ENCODE results near the gene SH2D3A. TPM values are rescaled to one million over a fixed set of nuclear protein-coding genes. Genes with fewer than 3 reads are reported as not detected.

Gene SH2D3A
- total and polyA plus RNA-seq, 2 of the 4 experiments (the other 2 are of a cell fraction): under 0.01 to 0.09 TPM

GRCh38 chr19:6800991-6801484, 33.8 kb upstream of the SH2D3A start:
- Histone ChIP-seq H3K18ac (ENCODE audit: low read depth, low read length) (no peak overlapping the region), H3K27ac (ENCODE audit: insufficient read depth, low read length) (no peak overlapping the region), H3K9me3 (ENCODE audit: control insufficient read depth, insufficient read depth, low read length) (peaks cover 3% of the 10 kb centered on the region), H4K8ac (ENCODE audit: low read depth in 2 of 2, low read length in 2 of 2) (peak overlapping the region in 1 of 2 experiments; percentile 42; a peak in 1 of 4 replicates), H3K9me1 (ENCODE audit: insufficient read depth, low read length) (no peaks in the 10 kb centered on the region), H3K9ac (ENCODE audit: low read depth, low read length) (no peak overlapping the region), H2BK5ac (ENCODE audit: low read depth, low read length, poor library complexity, severe bottlenecking) (no peak overlapping the region), H3K36me3 (ENCODE audit: control insufficient read depth, insufficient read depth, low read length) (no peaks in the 10 kb centered on the region), H2BK20ac (ENCODE audit: low read depth, low read length) (no peak overlapping the region), H2BK15ac (ENCODE audit: low read depth, low read length) (no peak overlapping the region), H4K5ac (ENCODE audit: low read depth, low read length) (no peak overlapping the region), H3K4me2 (ENCODE audit: low read depth, low read length) (no peak overlapping the region; the same call in 1 of the 2 replicates), H2BK120ac (ENCODE audit: low read depth, low read length) (no peak overlapping the region), H3K79me1 (ENCODE audit: low read depth in 1 of 2, low read length in 2 of 2) (no peaks in the 10 kb centered on the region), H3K4ac (ENCODE audit: low read depth, low read length) (no peak overlapping the region), H2AK5ac (ENCODE audit: low read depth, low read length) (no peak overlapping the region), H3K27me3 (ENCODE audit: control insufficient read depth, insufficient read depth, low read length) (no peaks in the 10 kb centered on the region), H3K23ac (ENCODE audit: low read depth, low read length) (no peak overlapping the region), H4K91ac (ENCODE audit: insufficient read depth, low read depth, low read length) (no peak overlapping the region), H3K56ac (ENCODE audit: extremely low read depth, insufficient read depth, low read length) (no peak overlapping the region), H3K4me3 (ENCODE audit: insufficient read depth, low read depth, low read length) (no peak overlapping the region), H2AK9ac (replicated peaks; ENCODE audit: low read depth, low read length, poor library complexity) (no peak overlapping the region), H4K20me1 (ENCODE audit: insufficient read depth, low read length) (no peaks in the 10 kb centered on the region), H3K14ac (replicated peaks; ENCODE audit: low read depth, low read length) (no peak overlapping the region), H3K4me1 (ENCODE audit: control insufficient read depth, insufficient read depth, low read length) (no peaks in the 10 kb centered on the region), H2AFZ (replicated peaks; ENCODE audit: low read length, poor library complexity) (peak overlapping the region; percentile 75)
- intact Hi-C loops (cut with micrococcal nuclease): no loop called here
- BruUV-seq (replicated peaks): no TSS peak
- TF ChIP-seq ELK1 (IDR thresholded peaks at IDR 0.05; ENCODE audit: borderline replicate concordance, low read depth, low read length) (no peak), RCOR1 (IDR thresholded peaks at IDR 0.05; ENCODE audit: insufficient replicate concordance, low read length) (no peak), FOS (IDR thresholded peaks at IDR 0.05; ENCODE audit: low read depth, low read length) (no peak), NFE2L2 (IDR thresholded peaks at IDR 0.05; ENCODE audit: low read depth, low read length) (no peak), RFX5 (IDR thresholded peaks at IDR 0.05; ENCODE audit: low read depth, low read length) (no peak), BHLHE40 (IDR thresholded peaks at IDR 0.05; ENCODE audit: low read depth, low read length) (no peak), CTCF (conservative IDR thresholded peaks at IDR 0.05; ENCODE audit: low read depth, low read length) (no peak), CHD1 (IDR thresholded peaks at IDR 0.05; ENCODE audit: low read depth, low read length) (no peak), POLR2A (IDR thresholded peaks at IDR 0.05; ENCODE audit: low read depth, low read length) (no peak), MAFK (IDR thresholded peaks at IDR 0.05; ENCODE audit: low read depth, low read length) (no peak), SMC3 (IDR thresholded peaks at IDR 0.05; ENCODE audit: low read depth, low read length) (no peak), MAZ (IDR thresholded peaks at IDR 0.05; ENCODE audit: borderline replicate concordance, low read depth, low read length) (no peak), USF2 (IDR thresholded peaks at IDR 0.05; ENCODE audit: low read depth, low read length) (no peak), CEBPB (IDR thresholded peaks at IDR 0.05; ENCODE audit: low read depth, low read length) (no peak), MXI1 (IDR thresholded peaks at IDR 0.05; ENCODE audit: borderline replicate concordance, low read depth, low read length) (no peak), RAD21 (IDR thresholded peaks at IDR 0.05; ENCODE audit: low read length) (no peak)
- ATAC-seq (ENCODE audit: low read depth) (peak; percentile 49), DNase-seq (peak; percentile 38)
- POLR2A ChIA-PET (ENCODE audit: unreplicated experiment): no interaction called here
- dilution Hi-C loops (cut with HindIII; ENCODE audit: low sequenced_read_pairs, unreplicated experiment): no loop called here
- WGBS, 2 experiments (ENCODE audit: extremely low coverage in 2 of 2, insufficient read length in 1 of 2): 34% methylated on average over 4 of the region's 10 CpGs; no CpG with 5 or more reads in 1 of the 2 experiments
- CTCF ChIA-PET: no interaction called here
- in situ Hi-C loops (cut with MboI; ENCODE audit: low sequenced_read_pairs): no loop called here

Data from IMR-90 (cell line).